M059J (cell line): ENCODE results near the gene MX1. TPM values are rescaled to one million over a fixed set of nuclear protein-coding genes. Genes with fewer than 3 reads are reported as not detected.

Experiments
- DNase-seq: peaks from one replicate; pipeline ENCODE4 v3.0.0-alpha.2; 2012; ENCODE audit warnings: low read depth
- total RNA-seq: library from RNA; depleted of rRNA; stranded (reverse); fragments of >200 nt; shearing (Covaris generic); gene quantifications from 2 replicates; pipeline ENCODE4 v1.2.3, GENCODE V29; 2014; rRNA removed

Gene MX1
- total RNA-seq, 1 experiment from 2014 or later = 1,365 TPM

DNA sequence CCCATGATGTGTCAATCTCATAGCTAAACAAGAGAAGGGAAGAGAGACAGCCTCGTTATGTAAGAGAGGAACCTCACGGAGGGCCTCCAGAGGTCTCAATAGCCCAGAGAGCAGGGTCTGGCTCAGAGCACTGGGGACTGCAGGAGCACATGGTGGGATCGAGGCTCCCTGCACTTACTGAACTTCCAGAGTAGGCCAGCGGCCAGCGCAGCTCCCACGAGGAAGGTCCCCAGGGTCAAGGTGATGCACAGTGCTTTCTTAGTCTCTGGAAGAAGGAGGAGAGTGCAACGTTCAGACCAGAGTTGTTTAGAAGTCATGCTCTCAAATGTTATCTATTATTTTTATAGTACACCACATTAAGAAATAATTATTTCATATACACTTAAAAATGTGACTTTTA is 63.3 kb downstream of the MX1 start:
- no peak for DNase-seq

DNA sequence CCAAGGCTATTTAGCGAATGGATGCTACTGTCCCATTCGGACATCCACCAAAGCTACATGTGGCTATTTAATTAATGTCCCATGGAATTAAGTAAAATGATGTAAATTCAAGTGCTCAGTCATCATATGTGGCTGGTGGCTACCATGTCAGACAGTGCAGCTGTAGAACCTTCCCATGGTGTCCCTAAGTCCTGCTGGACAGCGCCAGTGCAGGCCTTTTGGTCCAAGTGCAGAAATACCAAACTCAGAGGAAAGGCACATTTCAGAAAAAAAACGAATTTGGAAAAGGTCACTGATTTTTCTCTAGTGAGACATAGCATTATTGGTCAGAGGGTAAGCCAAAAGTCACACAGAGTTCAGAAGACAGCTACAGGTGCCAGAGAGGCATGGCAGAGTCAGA is 64.3 kb downstream of the MX1 start:
- DNase-seq = no peak

DNA sequence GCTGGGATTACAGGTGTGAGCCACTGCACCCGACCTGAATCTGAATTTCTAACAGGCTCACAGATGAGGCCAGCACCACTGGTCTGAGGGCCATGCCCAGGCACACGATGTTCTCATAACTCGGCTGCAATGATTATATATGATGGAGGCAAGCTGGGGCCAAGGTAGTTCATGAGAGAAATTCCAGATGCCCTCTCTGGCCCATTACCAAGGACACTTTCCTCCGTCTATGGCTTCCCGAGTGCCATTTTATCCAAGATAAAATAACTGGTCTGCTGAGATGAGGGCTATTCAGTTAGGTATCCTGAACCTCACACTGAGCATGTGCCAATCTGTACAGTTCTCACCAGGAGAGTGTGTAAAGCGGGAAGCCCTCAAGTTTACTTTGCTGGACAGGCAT is 65.4 kb downstream of the MX1 start:
- no peak for DNase-seq

DNA sequence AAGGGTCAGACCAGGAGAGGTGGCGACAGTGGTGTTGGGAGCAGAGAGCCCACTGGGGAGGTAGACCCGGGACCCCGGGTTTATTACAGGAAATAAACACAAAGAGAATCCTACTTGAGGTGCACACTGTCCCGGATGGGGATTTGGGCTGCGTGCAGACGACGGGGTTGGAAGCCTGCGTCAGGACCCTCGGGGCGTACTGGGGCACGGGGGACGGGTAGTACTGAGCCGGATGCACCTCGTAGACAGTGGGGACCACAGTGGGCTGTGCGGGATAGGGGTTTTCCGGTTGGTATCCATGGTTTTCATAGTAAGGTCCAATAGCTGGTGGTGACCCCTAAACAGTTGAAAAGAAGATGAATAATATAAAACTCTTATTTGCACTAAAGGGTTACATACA is 68.2 kb downstream of the MX1 start:
- no peak for DNase-seq

DNA sequence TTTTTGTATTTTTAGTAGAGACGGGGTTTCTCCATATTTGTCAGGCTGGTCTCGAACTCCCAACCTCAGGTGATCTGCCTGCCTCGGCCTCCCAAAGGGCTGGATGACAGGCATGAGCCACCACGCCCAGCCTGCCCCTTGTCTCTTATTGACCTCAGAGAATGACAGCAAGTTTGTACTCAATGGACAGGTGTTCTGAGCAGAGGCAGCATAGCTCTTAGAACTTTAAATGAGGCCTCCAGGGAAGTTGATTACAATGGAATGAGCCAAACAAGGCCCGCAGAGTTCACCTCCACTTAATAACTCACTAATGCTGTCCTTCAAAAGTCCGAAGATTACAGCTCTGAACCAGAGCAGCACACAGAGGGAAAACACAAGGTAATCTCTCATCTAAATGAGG is 71.0 kb downstream of the MX1 start:
- no peak for DNase-seq

DNA sequence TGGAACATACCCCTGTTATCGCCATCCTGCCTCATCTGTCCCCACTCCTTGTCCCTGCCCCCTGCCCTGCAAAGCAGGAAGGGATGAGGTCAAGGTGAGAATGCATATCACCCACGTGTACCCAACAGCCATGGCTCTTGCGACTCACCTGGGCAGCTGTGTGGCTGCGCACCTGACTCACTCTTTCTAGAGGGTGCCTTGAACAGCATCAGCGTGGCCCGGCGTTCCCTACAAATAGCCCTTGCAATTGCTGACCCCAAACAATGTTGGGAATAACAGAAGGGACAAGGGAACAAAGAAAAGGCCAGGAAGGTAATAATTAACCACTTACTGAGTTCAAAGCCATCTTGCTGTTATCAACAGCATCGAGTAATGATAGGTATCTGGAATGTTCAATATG is 71.7 kb downstream of the MX1 start:
- no peak for DNase-seq

GRCh38 chr21:41499920-41500319 is 73.9 kb downstream of the MX1 start:
- DNase-seq = no peak

DNA sequence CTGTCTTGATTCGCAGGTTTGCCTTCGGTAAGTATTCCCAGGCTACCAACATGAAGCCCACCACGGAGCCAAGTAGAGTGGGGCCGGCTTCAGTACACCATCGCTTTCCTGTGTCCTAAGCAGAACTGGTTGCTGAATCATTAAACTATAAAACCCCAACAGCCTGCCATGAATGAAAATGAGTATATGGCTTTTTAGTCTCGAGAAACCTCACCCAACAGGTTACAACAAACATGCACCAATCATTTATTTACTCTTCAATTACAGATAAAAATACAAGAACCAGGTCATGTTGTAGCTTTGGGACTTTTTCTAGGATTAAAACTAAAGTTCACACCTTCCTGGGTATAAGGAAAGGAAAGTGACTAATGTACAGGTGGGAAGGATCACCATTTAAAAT is 74.3 kb downstream of the MX1 start:
- DNase-seq = no peak

- DNase-seq = no peak
Measured at GRCh38 chr21:41500931-41501381, 74.9 kb downstream of the MX1 start.

DNA sequence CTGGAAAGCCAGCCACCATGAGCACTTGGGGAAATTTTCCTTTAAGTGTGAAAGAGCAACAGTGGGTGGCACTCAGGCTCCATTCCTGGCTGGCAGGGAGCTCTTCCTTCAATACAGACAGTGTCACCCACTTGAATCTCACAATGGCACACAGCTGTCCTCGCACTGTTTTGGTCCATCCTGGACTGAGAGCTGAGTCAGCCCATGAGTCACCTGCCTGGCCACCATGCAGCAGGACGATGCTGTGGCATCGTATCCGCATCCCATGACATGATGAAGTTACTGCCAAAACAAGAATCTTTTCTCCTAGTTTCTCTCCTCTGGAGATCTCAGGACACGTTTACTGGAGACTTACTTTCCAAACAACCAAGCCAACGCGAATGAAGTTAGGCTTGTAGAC is 75.9 kb downstream of the MX1 start:
- peak; percentile 84 for DNase-seq

DNA sequence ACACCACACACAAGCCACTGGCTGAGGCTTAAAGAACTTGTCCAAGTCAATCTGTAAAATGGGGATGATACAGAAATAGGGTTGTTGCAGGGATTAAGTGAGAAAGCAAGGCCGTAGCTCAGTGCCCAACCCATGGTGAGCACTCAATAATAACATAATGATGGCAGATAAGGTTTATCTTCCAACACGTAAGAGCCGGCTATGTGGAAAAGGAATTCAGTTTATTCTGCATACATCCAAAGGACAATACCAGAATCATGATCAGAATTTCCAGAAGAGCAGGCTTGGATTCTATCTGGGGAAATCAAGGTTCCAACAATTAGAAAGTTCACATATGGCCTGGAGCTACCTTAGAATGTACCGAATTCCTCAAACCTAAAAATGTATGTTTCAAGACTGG is 77.3 kb downstream of the MX1 start:
- DNase-seq = no peak

DNA sequence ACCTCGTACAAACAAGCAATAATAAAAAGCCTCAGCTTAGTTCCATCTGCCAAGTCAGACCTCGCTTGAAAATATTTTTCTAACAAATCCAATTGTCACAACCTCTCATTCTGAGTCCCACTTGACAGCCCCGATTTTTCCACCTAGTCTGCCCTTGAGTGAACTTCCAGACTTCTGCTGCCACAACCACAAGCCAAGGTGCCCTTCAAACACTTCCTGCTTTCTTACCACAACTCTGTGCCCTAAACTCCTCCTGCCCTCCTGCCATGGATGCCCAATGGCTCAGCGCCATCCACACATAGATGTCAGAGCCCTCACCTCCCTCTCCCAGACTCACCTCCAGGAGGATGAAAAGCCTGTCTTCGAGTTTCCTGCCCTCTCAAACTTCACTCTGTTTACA is 78.0 kb downstream of the MX1 start:
- peak; percentile 26 for DNase-seq

DNA sequence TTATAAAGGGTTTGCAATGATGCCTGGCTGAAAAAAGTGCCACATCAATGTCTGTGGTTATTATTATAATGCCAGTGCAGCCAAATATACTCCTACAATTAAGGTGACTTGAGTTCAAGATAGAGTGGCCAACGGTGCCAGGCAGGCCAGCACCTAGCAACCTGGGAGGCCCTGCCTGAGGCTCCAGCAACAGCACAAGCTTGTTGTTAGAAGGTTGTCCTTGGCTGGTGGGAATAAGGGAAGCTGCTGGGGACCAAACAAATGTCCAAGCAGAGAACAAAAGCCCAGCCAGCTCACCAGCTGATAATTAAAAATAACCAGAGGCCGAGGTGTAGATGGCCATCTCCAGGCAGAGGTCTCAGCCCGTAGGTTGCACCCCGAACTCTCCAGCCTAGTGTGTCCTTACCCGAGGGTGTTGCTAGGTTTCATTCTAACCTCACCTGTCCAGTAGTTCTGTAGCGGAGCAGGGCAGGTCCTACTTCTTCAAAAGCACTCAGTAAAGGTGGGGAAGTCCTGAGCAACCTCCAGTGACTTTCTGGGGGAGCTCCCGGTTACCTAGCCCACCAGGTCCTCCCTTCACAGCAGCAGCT is 80.1 kb downstream of the MX1 start:
- peak; percentile 15 for DNase-seq

- peak; percentile 61 for DNase-seq
Measured at GRCh38 chr21:41506611-41507520, 80.8 kb downstream of the MX1 start.

DNA sequence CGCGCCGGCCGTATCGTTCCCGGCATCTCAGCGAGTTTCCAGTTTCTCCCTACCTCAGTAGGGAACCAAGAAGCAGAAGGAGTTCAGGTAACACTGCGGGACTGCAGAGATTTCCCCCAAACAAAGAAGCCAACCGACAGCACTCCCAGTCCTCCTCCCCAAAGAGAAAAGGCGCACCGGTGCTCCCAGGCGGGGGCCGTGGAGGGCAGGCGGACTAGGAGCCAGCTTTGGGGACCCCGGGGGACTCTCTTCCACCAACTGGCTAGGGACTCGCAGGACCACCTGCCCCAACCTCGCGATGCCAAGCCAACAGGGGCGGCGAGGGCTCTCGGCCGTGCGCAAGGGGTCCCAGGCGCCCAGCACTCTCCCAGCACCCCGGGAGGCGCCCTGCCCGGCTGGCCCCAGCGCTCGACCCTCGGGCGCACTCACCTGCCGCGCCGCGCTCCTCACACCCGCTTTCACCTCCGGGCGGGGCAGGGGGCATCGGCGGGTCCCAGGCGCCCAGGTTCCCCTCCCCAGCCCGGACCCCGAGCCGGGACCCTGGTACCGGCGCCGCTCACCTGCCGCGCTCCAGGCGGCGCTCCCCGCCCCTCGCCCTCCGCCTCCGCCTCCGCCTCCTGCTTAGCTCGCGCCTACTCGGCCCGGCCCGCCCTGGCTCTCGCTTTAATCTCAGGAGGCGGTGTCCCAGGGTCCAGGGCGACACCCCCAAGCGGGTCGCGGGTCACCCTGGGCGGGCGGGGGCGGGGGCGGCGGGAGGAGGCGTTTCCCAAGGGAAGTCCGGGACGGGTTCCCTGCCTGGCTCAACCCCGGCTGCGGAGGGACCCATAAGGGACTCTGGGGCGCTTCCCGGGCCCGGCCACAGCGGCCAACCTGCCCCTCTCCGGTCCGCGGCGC is 81.7 kb downstream of the MX1 start, which contains the start of gene TMPRSS2:
Gene TMPRSS2 (minus strand): TSS at position 638 of the 894 bp plus-strand sequence. CDS start 10,025 bp downstream, outside the sequence.
- DNase-seq = peak; percentile 25

GRCh38 chr21:41508415-41509144 is 82.5 kb downstream of the MX1 start:
- no peak for DNase-seq

Other genes starting within 250 kb of the MX1 start
- gene FAM3B, start 109.4 kb upstream of the MX1 start, total RNA-seq = 0.52 TPM in 1 of 2 replicates, not detected in the other
- 346 and 370 TPM in 2 replicates for gene MX2, start 64.2 kb upstream of the MX1 start, total RNA-seq
- gene TMPRSS2, start 81.9 kb downstream of the MX1 start, total RNA-seq = 2.3 and 5.5 TPM in 2 replicates